Activated CD8-positive, alpha-beta T cell treated with anti-CD3 and anti-CD28 coated beads for 36 hours (primary cell): ENCODE data around the gene TNRC6C. TPM values are rescaled to one million over a fixed set of nuclear protein-coding genes. Genes with fewer than 3 reads are reported as not detected.
"Not testable (repeated sequence)": the region's sequence is repeated elsewhere in the genome, so short reads cannot be mapped to it uniquely, and the experiment has no call there.

Experiments used
- ATAC-seq: fragments of 200-7000 bp; cut with Tn5 transposase; one replicate; pipeline ENCODE4 v1.10.0; 2021; ENCODE audit warnings: mild to moderate bottlenecking, moderate library complexity
- CTCF ChIA-PET: fragments of 350-600 bp; sonication (Branson Sonifier 250); formaldehyde crosslinking; loops from one replicate; lab custom pipeline; 2021; ENCODE audit warnings: antibody characterized with exemption; lab: Charles Lee
- POLR2A ChIA-PET: fragments of 350-600 bp; sonication (Branson Sonifier 250); formaldehyde crosslinking; loops from one replicate; lab custom pipeline; 2021; ENCODE audit warnings: antibody characterized with exemption; lab: Charles Lee
- DNase-seq: peaks from one replicate; pipeline ENCODE4 v3.0.0-alpha.2; 2020
- H3K27ac Mint-ChIP-seq: one replicate; pipeline ENCODE4 v1.8.0; 2021; ENCODE audit warnings: mild to moderate bottlenecking, mixed read lengths
- H3K27me3 Mint-ChIP-seq: one replicate; pipeline ENCODE4 v1.8.0; 2021; ENCODE audit warnings: mixed read lengths
- H3K36me3 Mint-ChIP-seq: one replicate; pipeline ENCODE4 v1.8.0; 2021; ENCODE audit warnings: low read depth, mixed read lengths
- H3K4me1 Mint-ChIP-seq: one replicate; pipeline ENCODE4 v1.8.0; 2021; ENCODE audit warnings: low read depth, mixed read lengths
- H3K4me3 Mint-ChIP-seq: one replicate; pipeline ENCODE4 v1.8.0; 2021; ENCODE audit warnings: mild to moderate bottlenecking, moderate library complexity, mixed read lengths
- H3K9me3 Mint-ChIP-seq: one replicate; pipeline ENCODE4 v1.8.0; 2021; ENCODE audit warnings: mixed read lengths
- CTCF ChIP-seq: fragments of 200-600 bp; IDR thresholded peaks from one replicate; pipeline ENCODE4 v1.8.0; 2022; ENCODE audit warnings: antibody characterized with exemption, mild to moderate bottlenecking
- intact Hi-C: fragments of 100-400 bp; cut with micrococcal nuclease; formaldehyde crosslinking; loops from one replicate; pipeline ENCODE4 v1.10.0; 2022
- total RNA-seq, 2 experiments: library from RNA; stranded (reverse); gene quantifications; one replicate each; pipeline ENCODE4 v1.2.3, GENCODE V29; 2021

TNRC6C gene
- total RNA-seq, 2 experiments from 2014 or later, result 26.4 to 26.6 TPM

DNA sequence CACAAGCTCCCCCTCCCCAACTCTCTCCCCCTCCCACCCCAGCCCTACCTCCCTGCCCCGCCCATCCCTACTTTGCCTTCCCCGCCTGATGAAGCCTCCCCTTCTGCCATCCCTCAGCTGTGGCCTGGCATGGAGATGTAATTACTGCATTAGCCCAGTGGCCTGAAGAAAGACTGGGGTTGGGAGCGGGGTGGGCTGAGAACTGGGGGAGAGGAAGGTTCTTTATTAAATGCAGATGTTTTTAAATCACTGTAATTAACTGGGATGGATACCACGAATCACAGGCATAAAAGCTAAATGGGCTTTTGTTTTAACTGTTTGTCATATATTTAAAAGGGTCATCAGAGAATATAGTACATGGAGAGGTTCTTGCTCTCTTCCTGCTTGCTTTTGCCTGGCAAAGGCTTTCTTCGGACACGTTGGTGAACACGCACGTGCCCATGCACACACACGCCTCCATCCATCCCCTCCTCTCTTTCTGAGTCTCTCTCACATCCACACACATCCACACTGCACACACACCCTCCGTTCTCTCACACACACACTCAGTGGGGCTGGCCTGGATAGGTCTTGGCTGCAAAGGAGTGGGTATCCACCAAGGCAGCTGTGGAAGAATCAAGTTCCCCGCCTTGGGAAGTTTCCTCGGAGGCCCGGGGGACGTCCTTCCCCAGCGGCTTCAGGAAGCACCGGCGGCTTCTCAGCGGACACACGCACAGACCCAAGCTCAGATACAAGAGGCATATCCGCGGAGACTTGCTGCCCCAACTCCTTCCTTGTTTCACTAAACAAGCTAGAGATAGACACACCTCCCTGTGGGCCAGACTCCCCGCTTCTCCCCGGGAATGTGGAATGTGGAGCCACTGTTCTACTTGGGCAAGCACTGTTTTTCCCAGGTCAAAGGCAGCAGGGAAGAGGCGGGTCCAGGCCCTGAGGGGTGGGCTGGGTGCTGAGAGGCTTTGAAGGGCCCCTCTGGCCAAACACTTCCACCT is 27.4 kb upstream of the TNRC6C start:
- CTCF ChIA-PET, result no interaction called here
- no peaks in the 10 kb centered on the region for H3K9me3 Mint-ChIP-seq

GRCh38 chr17:77933777-77934398 is 24.6 kb upstream of the TNRC6C start:
- intact Hi-C loops, result no loop called here
- TF ChIP-seq CTCF, result no peak
- ChIA-PET CTCF (interaction anchor here (1.1 kb wide), 1 partner anchor 24 kb away, joined by 3 read pairs; no protein-coding TSS in a partner anchor), POLR2A (no interaction called here)
- ATAC-seq, result no peak
- H3K9me3 Mint-ChIP-seq, result no peaks in the 10 kb centered on the region
- no peaks in the 10 kb centered on the region for H3K36me3 Mint-ChIP-seq
- peaks cover 1% of the 10 kb centered on the region for H3K27me3 Mint-ChIP-seq
- peaks cover 27% of the 10 kb centered on the region for H3K4me1 Mint-ChIP-seq
- no peak for DNase-seq
- no peak overlapping the region for H3K27ac Mint-ChIP-seq
- no peak overlapping the region for H3K4me3 Mint-ChIP-seq

More for the DNA sequence above, 27.4 kb upstream of the TNRC6C start:
- H3K4me1 Mint-ChIP-seq, result peaks cover 32% of the 10 kb centered on the region
- no peak for TF ChIP-seq CTCF
- peaks cover 1% of the 10 kb centered on the region for H3K27me3 Mint-ChIP-seq
- no peaks in the 10 kb centered on the region for H3K36me3 Mint-ChIP-seq
- intact Hi-C loops, result no loop called here
- H3K27ac Mint-ChIP-seq, result no peak overlapping the region
- no peak overlapping the region for H3K4me3 Mint-ChIP-seq
- POLR2A ChIA-PET, result no interaction called here
- ATAC-seq (no peak), DNase-seq (no peak)

GRCh38 chr17:77935121-77935571 is 23.4 kb upstream of the TNRC6C start:
- ATAC-seq (no peak), DNase-seq (no peak)
- H3K9me3 Mint-ChIP-seq, result no peaks in the 10 kb centered on the region
- no peak overlapping the region for H3K4me3 Mint-ChIP-seq
- peaks cover 17% of the 10 kb centered on the region for H3K4me1 Mint-ChIP-seq
- TF ChIP-seq CTCF, result no peak
- POLR2A ChIA-PET, result interaction anchor here (0.6 kb wide), 1 partner anchor 205 kb away, joined by 3 read pairs; no protein-coding TSS in a partner anchor
- H3K27me3 Mint-ChIP-seq, result peaks cover 1% of the 10 kb centered on the region
- H3K36me3 Mint-ChIP-seq, result no peaks in the 10 kb centered on the region
- no peak overlapping the region for H3K27ac Mint-ChIP-seq
- CTCF ChIA-PET, result no interaction called here
- intact Hi-C loops, result no loop called here

GRCh38 chr17:77935744-77936143 is 22.8 kb upstream of the TNRC6C start:
- POLR2A ChIA-PET, DNase-seq, H3K27me3 Mint-ChIP-seq, H3K27ac Mint-ChIP-seq, H3K36me3 Mint-ChIP-seq, H3K9me3 Mint-ChIP-seq, CTCF ChIA-PET, ATAC-seq, intact Hi-C loops, H3K4me3 Mint-ChIP-seq: not testable (repeated sequence)
- peaks cover 17% of the 10 kb centered on the region for H3K4me1 Mint-ChIP-seq

GRCh38 chr17:77936881-77937280 is 21.6 kb upstream of the TNRC6C start:
- ATAC-seq (no peak), DNase-seq (no peak)
- Mint-ChIP-seq H3K36me3 (no peaks in the 10 kb centered on the region), H3K27ac (no peak overlapping the region), H3K9me3 (no peaks in the 10 kb centered on the region), H3K4me3 (no peak overlapping the region), H3K27me3 (peaks cover 1% of the 10 kb centered on the region), H3K4me1 (peaks cover 17% of the 10 kb centered on the region)
- intact Hi-C loops, result no loop called here
- ChIA-PET CTCF (interaction anchor here (0.6 kb wide), 1 partner anchor 77 kb away, joined by 4 read pairs; no protein-coding TSS in a partner anchor), POLR2A (no interaction called here)
- TF ChIP-seq CTCF, result no peak
